NCI-H2029 treated with DMSO at 0.1 percent for 48 hours (cell line): ENCODE measurements around the gene SLC18A2.
"Not testable (repeated sequence)": the region's sequence is repeated elsewhere in the genome, so short reads cannot be mapped to it uniquely, and the experiment has no call there.

Experiments
- DNase-seq: peaks from one replicate; lab custom pipeline; 2025; lab: John Stamatoyannopoulos, UW

The SLC18A2 gene

GRCh38 chr10:117262903-117263293 lies 22.0 kb downstream of the SLC18A2 start:
- DNase-seq = no peak

- no peak for DNase-seq
Observed at GRCh38 chr10:117264782-117265181, 23.9 kb downstream of the SLC18A2 start.

- no peak for DNase-seq
Observed at GRCh38 chr10:117266400-117266799, 25.5 kb downstream of the SLC18A2 start.

GRCh38 chr10:117266812-117267211 lies 25.9 kb downstream of the SLC18A2 start:
- no peak for DNase-seq

- DNase-seq = no peak
Observed at GRCh38 chr10:117268258-117268657, 27.3 kb downstream of the SLC18A2 start.

- no peak for DNase-seq
Observed at GRCh38 chr10:117268907-117269306, 28.0 kb downstream of the SLC18A2 start.

- DNase-seq = no peak
Observed at GRCh38 chr10:117271427-117271826, 30.5 kb downstream of the SLC18A2 start.

- DNase-seq = no peak
Observed at GRCh38 chr10:117272195-117273076, 31.5 kb downstream of the SLC18A2 start.

GRCh38 chr10:117273980-117274379 lies 33.1 kb downstream of the SLC18A2 start:
- DNase-seq = no peak

GRCh38 chr10:117274509-117274908 lies 33.6 kb downstream of the SLC18A2 start:
- DNase-seq = no peak

GRCh38 chr10:117275121-117275520 lies 34.2 kb downstream of the SLC18A2 start:
- no peak for DNase-seq

GRCh38 chr10:117277675-117278074 lies 36.8 kb downstream of the SLC18A2 start:
- DNase-seq = no peak

GRCh38 chr10:117284716-117285494 lies 44.0 kb downstream of the SLC18A2 start:
- DNase-seq = no peak

GRCh38 chr10:117290872-117291271 lies 50.0 kb downstream of the SLC18A2 start:
- not testable (repeated sequence) for DNase-seq

GRCh38 chr10:117294039-117294645 lies 53.2 kb downstream of the SLC18A2 start:
- DNase-seq = no peak

- DNase-seq = no peak
Observed at GRCh38 chr10:117294735-117295134, 53.8 kb downstream of the SLC18A2 start.

- DNase-seq = no peak
Observed at GRCh38 chr10:117298219-117298618, 57.3 kb downstream of the SLC18A2 start.

GRCh38 chr10:117299435-117299834 lies 58.5 kb downstream of the SLC18A2 start:
- DNase-seq = no peak

GRCh38 chr10:117300671-117301070 lies 59.8 kb downstream of the SLC18A2 start:
- DNase-seq = no peak

- not testable (repeated sequence) for DNase-seq
Observed at GRCh38 chr10:117303451-117303850, 62.5 kb downstream of the SLC18A2 start.

GRCh38 chr10:117306674-117307073 lies 65.8 kb downstream of the SLC18A2 start:
- no peak for DNase-seq

GRCh38 chr10:117311261-117311660 lies 70.3 kb downstream of the SLC18A2 start:
- DNase-seq = no peak

GRCh38 chr10:117312430-117312829 lies 71.5 kb downstream of the SLC18A2 start:
- no peak for DNase-seq
